A673 (cell line): ENCODE results near the gene KCNJ9. TPM values are rescaled to one million over a fixed set of nuclear protein-coding genes. Genes with fewer than 3 reads are reported as not detected.

Source experiments
- BruUV-seq: library from RNA; stranded (reverse); fragments of 400-500 nt; replicated peaks from 2 replicates; lab custom pipeline; 2021; lab: Mats Ljungman, UMichigan
- CTCF ChIA-PET: fragments of 300-600 bp; sonication (Branson Sonifier 250); formaldehyde crosslinking; loops from one replicate; lab custom pipeline; 2022; ENCODE audit warnings: antibody characterized with exemption; lab: Charles Lee
- POLR2A ChIA-PET: fragments of 300-600 bp; sonication (Branson Sonifier 250); formaldehyde crosslinking; loops from one replicate; lab custom pipeline; 2022; ENCODE audit warnings: antibody characterized with exemption; ENCODE audit not compliant: low non-redundant PET; lab: Charles Lee
- DNase-seq: peaks from one replicate; pipeline ENCODE4 v3.0.0-alpha.2; 2015; ENCODE audit warnings: low spot score
- H3K27ac ChIP-seq: fragments of 200-600 bp; sonication (generic); 2 replicates; pipeline ENCODE4 v1.5.1; 2016; ENCODE audit warnings: mixed run types, low read depth, mild to moderate bottlenecking, mixed read lengths, antibody characterized with exemption, low read length; ENCODE audit not compliant: poor library complexity, severe bottlenecking
- H3K27me3 ChIP-seq: fragments of 200-600 bp; sonication (generic); replicated peaks from 2 replicates; pipeline ENCODE4 v1.6.1; 2017; ENCODE audit warnings: mixed run types, low read depth, mild to moderate bottlenecking, mixed read lengths, antibody characterized with exemption, low read length; ENCODE audit not compliant: insufficient read depth, poor library complexity
- H3K36me3 ChIP-seq: fragments of 200-600 bp; sonication (generic); 2 replicates; pipeline ENCODE4 v1.6.1; 2016; ENCODE audit warnings: mixed run types, mild to moderate bottlenecking, mixed read lengths, antibody characterized with exemption, low read length; ENCODE audit not compliant: insufficient read depth, poor library complexity, severe bottlenecking
- H3K4me1 ChIP-seq: fragments of 200-600 bp; sonication (generic); 2 replicates; pipeline ENCODE4 v1.6.1; 2017; ENCODE audit warnings: mixed run types, mild to moderate bottlenecking, mixed read lengths, antibody characterized with exemption, low read length; ENCODE audit not compliant: insufficient read depth, poor library complexity, severe bottlenecking
- H3K4me3 ChIP-seq: fragments of 200-600 bp; sonication (generic); 2 replicates; pipeline ENCODE4 v1.5.1; 2016; ENCODE audit warnings: low read depth, mixed run types, mild to moderate bottlenecking, mixed read lengths, low read length; ENCODE audit not compliant: poor library complexity, severe bottlenecking
- H3K9me3 ChIP-seq: fragments of 200-600 bp; sonication (generic); 2 replicates; pipeline ENCODE4 v1.6.1; 2016; ENCODE audit warnings: mixed run types, low read depth, mild to moderate bottlenecking, mixed read lengths, antibody characterized with exemption, low read length; ENCODE audit not compliant: poor library complexity, severe bottlenecking
- CTCF ChIP-seq: fragments of 300-800, 200-600 bp; sonication (generic); conservative IDR thresholded peaks from 2 replicates; pipeline ENCODE4 v1.5.1; 2017; ENCODE audit warnings: low read depth, mild to moderate bottlenecking, antibody characterized with exemption, low read length, moderate library complexity, mixed read lengths
- EZH2 ChIP-seq: fragments of 200-600 bp; sonication (generic); IDR thresholded peaks from 2 replicates; pipeline ENCODE4 v1.6.1; 2017; ENCODE audit warnings: borderline replicate concordance, low read depth, mild to moderate bottlenecking, mixed read lengths, antibody characterized with exemption, low read length; ENCODE audit not compliant: poor library complexity, severe bottlenecking
- intact Hi-C: fragments of 100-400 bp; cut with micrococcal nuclease; formaldehyde crosslinking; loops from one replicate; pipeline ENCODE4 v1.10.0; 2022; ENCODE audit not compliant: unreplicated experiment
- total RNA-seq: library from RNA; stranded (reverse); gene quantifications from 2 replicates; pipeline ENCODE4 v1.2.3, GENCODE V29; 2021

The KCNJ9 gene
- total RNA-seq, 1 experiment from 2014 or later: not detected

DNA sequence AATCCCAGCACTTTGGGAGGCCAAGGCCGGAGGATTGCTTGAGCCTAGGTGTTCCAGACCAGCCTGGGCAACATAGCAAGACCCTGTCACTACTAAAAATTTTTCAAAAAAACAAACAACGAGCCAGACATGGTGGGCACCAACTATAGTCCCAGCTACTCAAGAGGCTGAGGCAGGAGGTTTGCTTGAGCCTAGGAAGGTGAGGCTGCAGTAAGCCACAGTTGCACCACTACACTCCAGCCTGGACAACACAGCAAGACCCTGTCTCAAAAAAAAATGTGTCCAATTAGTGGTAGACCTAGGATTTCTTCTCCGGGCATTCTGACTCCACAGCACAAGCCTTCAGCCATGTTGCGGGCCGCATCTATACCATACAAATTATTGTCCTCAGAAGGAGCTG lies 23.8 kb downstream of the KCNJ9 start:
- peaks cover 5% of the 10 kb centered on the region for H3K4me1 ChIP-seq
- H3K36me3 ChIP-seq: no peaks in the 10 kb centered on the region
- BruUV-seq: no TSS peak
- intact Hi-C loops: no loop called here
- POLR2A ChIA-PET: no interaction called here
- CTCF ChIA-PET: interaction anchor here (0.6 to 1.1 kb wide), 3 partner anchors 20 to 187 kb away, joined by 3 read pairs; no protein-coding TSS in a partner anchor
- H3K4me3 ChIP-seq: no peak overlapping the region
- H3K27ac ChIP-seq: no peak overlapping the region
- no peak for TF ChIP-seq CTCF
- no peak for TF ChIP-seq EZH2
- H3K9me3 ChIP-seq: no peaks in the 10 kb centered on the region
- no peak for DNase-seq
- H3K27me3 ChIP-seq: no peaks in the 10 kb centered on the region

DNA sequence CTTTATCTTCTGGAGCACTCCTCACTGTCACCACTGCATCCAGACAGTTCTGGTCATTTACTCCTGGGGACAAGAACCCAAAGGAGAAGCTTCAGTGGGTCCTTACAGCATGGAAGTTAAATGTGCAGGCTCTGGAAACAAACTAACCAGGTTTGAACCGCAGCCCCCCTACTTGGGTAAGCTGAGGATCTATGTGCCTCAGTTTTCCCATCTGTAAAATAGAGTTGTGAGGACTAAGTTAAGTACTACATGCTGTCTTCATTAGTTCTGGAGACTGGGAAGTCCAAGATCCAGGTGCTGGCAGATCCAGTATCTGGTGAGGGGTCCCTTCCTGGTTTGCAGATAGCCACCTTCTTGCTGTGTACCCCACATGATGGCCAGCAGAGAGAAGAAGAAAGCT lies 26.2 kb downstream of the KCNJ9 start:
- no TSS peak for BruUV-seq
- POLR2A ChIA-PET: no interaction called here
- no peak for TF ChIP-seq CTCF
- no peak for TF ChIP-seq EZH2
- no peak overlapping the region for H3K27ac ChIP-seq
- no peaks in the 10 kb centered on the region for H3K9me3 ChIP-seq
- peaks cover 5% of the 10 kb centered on the region for H3K4me1 ChIP-seq
- CTCF ChIA-PET: no interaction called here
- no peaks in the 10 kb centered on the region for H3K36me3 ChIP-seq
- no peak overlapping the region for H3K4me3 ChIP-seq
- DNase-seq: no peak
- intact Hi-C loops: no loop called here
- no peaks in the 10 kb centered on the region for H3K27me3 ChIP-seq

DNA sequence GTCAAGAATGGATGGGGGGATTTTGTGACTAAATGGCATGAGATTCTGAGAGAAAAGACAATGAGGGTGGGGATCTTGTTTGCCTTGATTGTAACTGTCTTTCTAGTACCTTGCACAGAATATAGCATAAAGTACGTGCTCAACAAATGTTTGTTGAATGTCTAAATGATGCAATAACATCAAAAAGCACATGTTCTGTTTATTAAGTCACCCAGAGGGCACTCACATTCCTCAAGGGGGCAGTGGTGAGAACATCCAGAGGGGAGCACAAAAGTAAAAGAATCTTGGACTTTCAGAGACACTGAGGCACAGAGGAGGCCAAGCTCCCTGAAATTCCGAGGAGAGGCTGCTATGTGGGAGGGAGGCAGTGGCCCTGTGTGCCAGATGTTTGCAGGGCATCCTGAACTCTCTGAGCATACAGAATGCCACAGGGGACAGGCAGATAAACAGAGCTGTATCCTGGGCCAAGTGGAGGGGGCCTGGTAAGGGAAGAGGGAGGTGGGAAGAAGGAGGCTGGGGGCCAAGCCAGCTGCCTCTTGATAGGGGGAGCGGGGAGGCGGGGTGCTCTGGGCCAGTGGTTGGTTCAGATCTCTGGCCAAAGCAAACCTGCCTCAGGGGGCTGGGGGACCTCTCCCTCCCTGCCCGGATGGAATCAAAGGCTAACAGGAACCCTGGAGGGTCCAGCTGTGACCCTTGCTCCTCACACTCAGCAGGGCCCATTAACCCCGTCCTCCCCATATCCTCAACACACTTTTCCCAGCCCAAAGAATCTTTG lies 27.7 kb downstream of the KCNJ9 start:
- TF ChIP-seq CTCF (peak; percentile 69), EZH2 (no peak)
- ChIA-PET POLR2A (no interaction called here), CTCF (interaction anchor here (1.1 kb wide), 2 partner anchors 11 to 143 kb away, joined by 3 to 8 read pairs; partner anchors contain the start of gene IGSF8)
- no peak overlapping the region for H3K27ac ChIP-seq
- H3K27me3 ChIP-seq: no peaks in the 10 kb centered on the region
- no peaks in the 10 kb centered on the region for H3K36me3 ChIP-seq
- H3K4me3 ChIP-seq: no peak overlapping the region
- DNase-seq: peak; percentile 80
- peaks cover 5% of the 10 kb centered on the region for H3K4me1 ChIP-seq
- BruUV-seq: no TSS peak
- intact Hi-C loops: no loop called here
- H3K9me3 ChIP-seq: no peaks in the 10 kb centered on the region
